SH-SY5Y (cell line): ENCODE data around the gene KIF5A.

ENCODE experiments used
- GATA2 ChIP-seq: IDR thresholded peaks from 2 replicates; pipeline ENCODE4 v1.6.1; 2011; ENCODE audit warnings: mild to moderate bottlenecking, low read depth, low read length
- GATA3 ChIP-seq: IDR thresholded peaks from 2 replicates; pipeline ENCODE4 v1.6.1; 2011; ENCODE audit warnings: low read depth, mild to moderate bottlenecking, low read length, moderate library complexity

DNA sequence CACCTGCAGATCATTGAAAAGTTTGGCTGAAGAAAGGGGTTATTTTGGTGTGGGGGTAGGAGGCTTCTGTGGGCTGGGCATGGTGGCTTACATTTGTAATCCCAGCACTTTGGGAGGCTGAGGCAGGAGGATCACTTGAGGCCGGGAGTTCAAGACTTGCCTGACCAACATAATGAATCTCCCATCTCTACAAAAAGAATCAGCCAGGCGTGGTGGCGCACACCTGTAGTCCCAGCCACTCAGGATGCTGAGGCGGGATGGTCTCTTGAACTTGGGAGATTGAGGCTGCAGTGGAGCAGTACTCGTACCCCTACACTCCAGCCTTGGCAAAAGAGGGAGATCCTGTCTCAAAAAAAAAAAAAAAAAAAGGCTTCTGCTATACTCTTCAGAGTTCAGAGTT is 36.6 kb upstream of the KIF5A start:
- TF ChIP-seq GATA3 (no peak), GATA2 (no peak)
